GM15510 (cell line): ENCODE measurements around the gene ADGRB3.

ENCODE experiments used
- POLR2A ChIP-seq: IDR thresholded peaks from 3 replicates; pipeline ENCODE4 v1.6.1; 2011; ENCODE audit warnings: borderline replicate concordance; ENCODE audit not compliant: insufficient read length; ENCODE audit errors: extremely low read depth

ADGRB3 gene

DNA sequence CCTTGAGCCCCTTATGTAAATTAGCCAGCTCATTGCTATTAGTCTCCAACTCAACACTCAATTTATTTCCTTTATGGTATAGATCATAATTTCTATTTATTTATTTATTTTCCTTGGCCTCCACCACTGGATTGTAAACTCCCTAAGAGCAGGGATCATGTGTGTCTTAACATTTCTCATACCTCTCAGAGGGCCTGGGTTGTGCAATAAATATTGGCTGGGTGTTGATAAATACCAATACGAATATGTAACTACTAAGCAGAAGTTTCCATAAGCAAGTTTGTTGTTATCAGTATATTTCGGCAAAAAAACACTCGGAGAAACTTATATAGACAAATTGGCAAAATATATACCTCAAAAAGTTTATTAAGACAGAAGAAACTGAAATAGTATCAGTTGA is 257.4 kb downstream of the ADGRB3 start:
- no peak for TF ChIP-seq POLR2A

DNA sequence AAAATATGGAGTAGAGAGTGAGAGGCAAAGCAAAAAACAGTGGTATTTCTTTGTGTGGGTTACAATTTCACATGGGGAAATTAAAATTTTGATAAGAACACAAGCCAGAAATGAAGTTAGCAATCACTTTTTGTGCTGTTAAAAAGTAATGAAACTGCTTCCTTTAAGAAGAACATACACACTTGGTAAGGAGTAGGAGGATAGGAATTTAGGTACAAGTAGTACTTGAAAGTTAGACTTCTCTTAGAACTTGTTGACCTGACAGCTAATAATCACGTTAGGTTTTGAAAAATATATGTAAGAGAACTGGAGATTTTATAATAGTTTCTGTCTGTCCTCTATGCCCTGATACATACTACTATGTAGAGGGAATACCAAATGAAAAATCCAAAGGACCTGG is 260.8 kb downstream of the ADGRB3 start:
- TF ChIP-seq POLR2A = no peak

DNA sequence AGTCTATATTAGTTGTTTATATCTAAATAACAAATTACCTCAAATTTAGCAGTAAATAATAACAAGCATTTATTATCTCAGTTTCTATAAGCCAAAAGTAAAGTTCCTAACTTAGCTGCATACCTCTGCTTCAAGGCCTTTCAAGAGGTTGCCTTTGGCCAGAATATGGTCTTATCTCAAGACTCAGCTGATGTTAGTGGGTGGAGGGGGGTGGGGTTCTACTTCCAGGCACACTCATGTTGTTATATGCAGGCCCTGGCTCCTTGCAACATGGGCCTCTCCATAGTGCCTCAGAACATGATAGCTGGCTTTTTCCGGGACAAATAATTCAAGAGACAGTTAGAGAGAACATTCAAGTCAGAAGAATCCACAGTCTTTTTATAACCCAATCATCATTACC is 266.0 kb downstream of the ADGRB3 start:
- TF ChIP-seq POLR2A = no peak

DNA sequence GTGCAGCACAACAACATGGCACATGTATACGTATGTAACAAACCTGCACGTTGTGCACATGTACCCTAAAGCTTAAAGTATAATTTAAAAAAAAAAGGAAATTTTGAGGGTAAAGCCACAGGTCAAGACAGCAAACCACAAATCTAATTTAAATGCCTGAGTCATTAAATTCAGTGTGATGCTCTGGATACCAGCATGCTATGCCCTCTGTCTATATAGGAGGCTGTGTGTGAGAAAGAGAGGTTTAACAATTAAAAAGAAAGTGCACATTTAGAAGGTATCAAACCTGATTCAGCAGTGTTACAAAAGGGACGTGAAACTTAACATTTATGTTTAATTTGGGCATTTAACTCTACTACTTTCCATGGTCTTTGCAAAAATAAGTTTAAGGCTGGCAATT is 276.3 kb downstream of the ADGRB3 start:
- no peak for TF ChIP-seq POLR2A

DNA sequence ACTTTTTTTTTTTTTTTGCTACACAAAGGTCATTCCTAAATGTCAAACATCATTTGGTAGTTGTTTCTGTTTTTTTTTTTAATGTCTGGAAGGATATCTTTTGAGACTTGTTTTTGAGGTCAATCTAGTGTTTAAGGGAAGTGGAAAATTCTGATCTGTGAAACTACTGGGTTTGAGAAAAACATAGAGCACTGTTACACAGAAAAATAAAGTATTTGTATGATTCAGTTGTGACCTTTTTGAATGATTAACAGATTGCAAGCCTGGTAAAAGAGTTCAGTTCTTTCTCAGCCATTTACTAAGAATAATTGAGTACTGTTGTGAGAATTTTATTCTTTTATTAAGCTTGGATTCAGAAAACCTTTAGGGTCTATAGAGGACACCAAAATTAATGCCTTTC is 276.7 kb downstream of the ADGRB3 start:
- TF ChIP-seq POLR2A = no peak

DNA sequence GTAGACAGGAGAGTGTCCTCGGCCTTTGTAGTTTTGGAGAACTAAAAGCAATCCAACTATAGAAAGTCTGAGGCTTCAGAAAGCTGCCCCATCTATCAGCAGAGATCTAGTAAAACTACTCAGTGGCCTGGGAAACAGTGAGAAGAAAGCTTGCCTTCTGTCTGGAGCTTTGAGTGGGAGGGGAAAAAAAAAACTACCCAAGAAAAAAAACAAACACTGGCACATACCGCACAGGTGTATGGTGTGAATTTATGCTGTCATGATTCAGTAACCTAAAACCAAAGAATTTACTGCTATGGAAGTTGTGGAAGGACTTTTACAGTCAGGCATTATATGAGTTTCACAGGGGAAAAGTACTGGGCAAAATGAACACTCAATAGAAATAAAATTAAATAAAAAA is 280.5 kb downstream of the ADGRB3 start:
- no peak for TF ChIP-seq POLR2A

DNA sequence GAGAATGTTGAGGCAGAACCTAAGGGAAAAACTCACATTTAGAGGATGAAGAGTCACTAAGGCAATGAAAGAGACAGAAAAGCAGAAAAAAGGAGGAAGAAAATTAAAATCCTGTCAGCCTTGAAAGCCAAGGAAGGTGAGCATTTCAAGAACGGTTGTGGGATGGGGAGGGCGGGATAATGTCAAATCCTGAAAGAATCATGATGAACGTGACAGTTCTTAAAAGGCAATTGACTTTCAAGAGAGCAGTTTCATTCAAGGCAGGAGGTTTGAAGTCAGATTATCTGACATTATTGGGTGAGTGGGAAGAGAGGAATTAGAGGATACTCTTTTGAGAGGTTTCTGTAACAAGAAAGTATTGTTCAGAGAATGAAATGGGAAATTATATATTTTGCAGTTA is 284.5 kb downstream of the ADGRB3 start:
- TF ChIP-seq POLR2A = no peak

DNA sequence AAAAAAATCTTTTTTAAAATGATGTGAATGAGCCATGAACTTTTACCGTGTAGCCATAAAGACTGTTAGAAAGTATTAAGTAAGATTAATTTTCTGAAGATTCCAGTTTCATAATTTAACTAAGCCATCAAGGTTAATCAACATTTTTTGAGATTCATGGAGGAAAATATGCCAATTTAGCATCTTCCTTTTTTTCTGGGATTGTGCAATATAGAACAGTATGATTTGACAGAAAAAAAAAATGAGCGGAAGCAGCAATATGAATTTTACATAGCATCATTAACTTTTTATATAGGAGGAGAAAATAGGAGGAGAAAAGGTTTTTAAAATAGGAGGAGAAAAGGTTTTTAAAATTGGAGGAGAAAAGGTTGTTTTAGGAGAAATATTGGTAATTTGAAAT is 306.3 kb downstream of the ADGRB3 start:
- no peak for TF ChIP-seq POLR2A

DNA sequence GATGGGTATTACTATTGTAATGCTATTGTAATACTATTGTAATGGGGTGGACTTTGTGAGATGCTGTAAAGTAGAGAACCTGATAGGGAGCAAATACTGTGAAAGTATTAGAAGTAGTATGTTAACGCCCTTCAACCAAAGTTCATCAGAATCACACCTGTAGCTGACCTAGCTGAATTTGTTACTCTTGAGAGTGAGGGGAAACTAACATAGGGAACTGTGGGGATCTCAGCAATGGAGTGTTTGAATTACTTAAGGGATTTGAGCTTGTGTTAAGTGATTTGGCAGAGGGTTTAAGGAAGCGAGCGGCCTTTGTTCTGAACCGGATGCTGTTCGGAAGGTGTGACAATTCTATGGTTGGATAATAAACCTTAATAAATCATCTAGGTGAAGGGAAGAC is 312.6 kb downstream of the ADGRB3 start:
- no peak for TF ChIP-seq POLR2A

DNA sequence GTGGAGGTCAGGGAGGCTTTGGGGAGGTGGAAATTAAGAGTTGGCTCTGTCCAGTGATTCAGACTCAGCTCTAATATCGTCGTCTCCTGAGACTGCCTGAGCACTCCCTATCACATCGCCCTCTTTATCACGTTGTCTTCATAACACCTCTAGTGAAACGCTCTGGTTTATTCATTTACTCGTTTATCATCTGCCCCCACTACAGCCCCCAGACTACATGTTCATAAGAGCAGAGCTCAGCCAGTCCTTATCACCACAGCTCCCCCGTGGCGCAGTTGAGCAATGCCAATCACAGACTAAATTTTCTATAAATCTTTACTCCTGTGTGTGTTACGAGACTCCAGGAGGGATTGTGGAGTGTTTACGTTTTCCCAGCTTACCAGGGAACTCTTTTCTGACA is 316.2 kb downstream of the ADGRB3 start:
- no peak for TF ChIP-seq POLR2A

DNA sequence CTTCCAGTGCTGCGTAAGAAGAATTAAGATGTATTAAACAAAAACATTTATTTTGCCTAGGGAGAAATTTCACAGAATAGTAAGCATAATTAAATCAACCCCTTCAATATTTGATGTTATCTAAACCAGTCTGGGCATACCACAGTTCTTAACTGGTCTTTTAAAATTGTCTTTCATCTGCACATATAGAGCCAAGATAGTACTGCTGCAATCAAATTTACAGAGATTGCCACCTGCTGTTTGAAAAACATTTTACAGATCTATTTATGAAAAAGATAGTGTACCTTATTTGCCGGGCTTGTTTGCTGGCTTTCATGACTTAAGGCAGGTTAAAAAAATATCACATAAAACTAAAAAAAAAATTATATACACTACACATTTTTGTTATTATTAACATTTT is 323.2 kb downstream of the ADGRB3 start:
- TF ChIP-seq POLR2A = no peak

DNA sequence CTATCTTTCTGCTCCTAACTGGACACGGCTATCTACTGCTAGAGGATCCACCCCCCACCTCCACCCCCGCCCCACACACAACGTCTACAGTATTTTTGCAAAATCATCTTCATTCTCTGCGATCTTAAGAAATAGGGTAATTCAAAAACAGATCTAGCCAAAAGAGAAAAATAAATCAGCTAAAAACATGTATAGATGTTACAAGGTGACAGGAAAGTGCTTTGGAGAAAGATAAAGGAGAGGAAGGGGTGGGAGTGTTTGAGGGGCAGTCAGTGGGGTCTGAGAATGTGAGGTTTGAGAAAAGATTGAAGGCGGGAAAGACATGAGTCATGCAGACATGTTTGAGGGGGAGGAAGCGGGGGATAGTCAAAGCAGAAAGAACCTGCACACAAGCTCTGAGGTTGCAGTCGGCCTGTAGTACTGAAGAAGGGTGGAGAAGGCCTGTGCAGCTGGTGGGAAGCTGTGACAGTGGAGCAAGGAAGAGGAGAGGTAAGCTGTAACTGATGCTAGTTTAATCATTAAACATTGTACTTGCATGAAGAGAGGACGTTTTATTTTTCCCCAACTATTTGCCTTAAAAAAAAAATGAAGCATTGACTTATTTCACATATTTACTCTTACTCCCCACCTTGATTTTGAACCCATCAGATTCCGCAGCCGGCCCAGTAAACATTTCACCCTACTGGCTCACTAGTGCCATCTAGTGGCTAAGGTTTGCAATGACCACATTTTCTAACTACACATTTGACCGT is 332.6 kb downstream of the ADGRB3 start:
- no peak for TF ChIP-seq POLR2A

DNA sequence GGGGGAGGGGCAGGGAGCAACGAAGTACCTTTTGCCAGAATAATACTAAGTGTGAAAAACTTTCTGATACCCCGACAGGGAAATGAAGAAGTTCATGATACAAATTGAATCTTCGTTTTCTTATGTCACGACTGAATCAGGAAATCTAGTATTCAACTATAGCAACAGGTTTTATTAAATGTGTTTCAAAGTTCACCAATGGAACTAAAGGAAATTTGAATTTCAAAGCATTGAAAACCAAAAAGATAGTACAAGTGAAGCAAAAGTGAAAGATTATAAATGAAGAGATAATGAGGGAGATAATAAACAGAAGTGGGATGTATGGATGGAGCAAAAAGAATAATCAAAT is 333.2 kb downstream of the ADGRB3 start:
- no peak for TF ChIP-seq POLR2A

DNA sequence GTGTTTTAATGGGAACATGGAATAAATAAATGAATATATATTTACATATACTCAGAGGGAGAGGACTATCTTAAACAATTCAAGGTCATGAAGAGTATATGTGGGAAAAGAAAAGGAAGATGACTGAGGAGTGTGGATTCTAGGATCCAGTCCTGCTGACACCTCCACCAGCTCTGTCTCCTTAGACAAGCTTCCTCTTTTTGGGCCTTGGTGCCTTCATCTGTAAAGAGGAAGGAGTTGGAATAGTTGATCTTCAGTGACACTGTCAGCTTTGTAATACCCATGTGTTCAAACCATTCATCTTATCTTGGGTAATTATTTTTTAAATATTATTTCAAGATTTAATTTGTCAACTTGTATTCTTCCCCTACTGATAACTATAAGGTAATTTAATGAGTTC is 338.0 kb downstream of the ADGRB3 start:
- no peak for TF ChIP-seq POLR2A

DNA sequence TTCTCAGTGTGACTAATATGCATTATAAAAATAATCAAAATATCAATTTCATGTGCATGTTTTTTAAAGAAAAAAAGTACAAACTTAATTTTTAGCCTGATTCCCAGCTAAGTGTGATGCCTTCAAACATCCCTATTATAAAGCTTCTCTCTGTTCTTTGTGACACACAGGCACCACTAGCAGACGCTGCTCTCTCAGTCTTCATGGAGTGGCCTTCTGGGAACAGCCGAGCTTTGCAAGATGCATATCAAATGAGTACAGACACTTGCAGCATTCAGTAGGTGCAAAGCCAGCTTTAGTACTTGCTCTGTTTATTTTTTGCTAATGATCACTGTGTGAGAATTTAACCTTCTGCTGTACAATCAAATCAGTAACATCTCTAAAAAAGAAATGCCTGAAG is 340.0 kb downstream of the ADGRB3 start:
- TF ChIP-seq POLR2A = no peak

DNA sequence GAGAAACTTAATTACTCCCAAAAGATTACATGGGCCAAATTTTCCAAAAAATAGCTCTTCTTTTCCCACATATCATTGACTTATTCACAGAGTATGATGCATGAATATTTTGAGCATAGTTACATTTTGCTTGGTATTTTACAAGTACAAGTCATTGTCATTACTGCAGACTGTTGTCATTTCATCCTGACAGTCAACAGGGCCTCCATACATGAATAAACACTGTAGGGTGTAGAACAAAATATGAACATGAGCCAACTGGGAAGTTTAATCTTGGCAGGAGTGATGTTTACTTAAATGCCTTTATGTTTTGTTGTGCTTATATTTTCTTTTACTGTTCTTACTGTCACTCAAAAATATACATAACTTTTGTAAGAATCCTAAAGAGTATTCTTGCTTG is 340.7 kb downstream of the ADGRB3 start:
- no peak for TF ChIP-seq POLR2A

DNA sequence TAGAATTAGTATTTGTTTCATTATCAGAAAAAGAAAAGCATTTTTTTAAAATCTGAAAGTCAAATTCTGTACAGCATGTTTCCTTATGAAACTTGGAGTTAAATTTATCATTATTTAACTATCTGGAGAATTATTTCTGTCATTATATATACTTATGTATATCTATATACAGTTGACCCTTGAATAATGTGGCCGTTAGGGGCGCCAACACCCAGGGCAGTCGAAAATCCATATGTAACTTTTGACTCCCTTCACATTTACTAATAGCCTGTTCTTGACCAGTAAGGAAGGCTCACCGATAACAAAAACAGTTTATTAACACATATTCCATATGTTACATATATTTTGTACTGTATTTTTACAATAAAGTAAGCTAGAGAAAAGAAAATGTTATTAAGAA is 341.2 kb downstream of the ADGRB3 start:
- no peak for TF ChIP-seq POLR2A
